HG03103 (cell line): ENCODE results near the gene CYP1A2.

ENCODE experiments used
- ATAC-seq: cut with Tn5 transposase; IDR thresholded peaks from one replicate; pipeline ENCODE4 v1.9.1; 2021; ENCODE audit warnings: low read depth; ENCODE audit not compliant: unreplicated experiment

The CYP1A2 gene

GRCh38 chr15:74788042-74788682 lies 39.5 kb downstream of the CYP1A2 start:
- no peak for ATAC-seq

GRCh38 chr15:74788683-74789151 lies 40.1 kb downstream of the CYP1A2 start:
- ATAC-seq: no peak

- ATAC-seq: no peak
These were observed 40.6 kb downstream of the CYP1A2 start for GRCh38 chr15:74789171-74789631.

GRCh38 chr15:74789741-74790079 lies 41.1 kb downstream of the CYP1A2 start:
- no peak for ATAC-seq

- no peak for ATAC-seq
These were observed 41.7 kb downstream of the CYP1A2 start for GRCh38 chr15:74790080-74790916.

- ATAC-seq: no peak
These were observed 42.4 kb downstream of the CYP1A2 start for GRCh38 chr15:74791007-74791406.

- no peak for ATAC-seq
These were observed 43.0 kb downstream of the CYP1A2 start for GRCh38 chr15:74791667-74792066.

- no peak for ATAC-seq
These were observed 43.8 kb downstream of the CYP1A2 start for GRCh38 chr15:74792227-74793016.

- ATAC-seq: no peak
These were observed 44.7 kb downstream of the CYP1A2 start for GRCh38 chr15:74793135-74794028.

GRCh38 chr15:74794248-74794969 lies 45.8 kb downstream of the CYP1A2 start:
- no peak for ATAC-seq

- no peak for ATAC-seq
These were observed 46.3 kb downstream of the CYP1A2 start for GRCh38 chr15:74794970-74795349.

- no peak for ATAC-seq
These were observed 47.5 kb downstream of the CYP1A2 start for GRCh38 chr15:74795966-74796625.

GRCh38 chr15:74798388-74799254 lies 50.0 kb downstream of the CYP1A2 start:
- no peak for ATAC-seq

GRCh38 chr15:74799255-74799855 lies 50.7 kb downstream of the CYP1A2 start:
- no peak for ATAC-seq

- ATAC-seq: no peak
These were observed 51.4 kb downstream of the CYP1A2 start for GRCh38 chr15:74799856-74800558.

- ATAC-seq: no peak
These were observed 52.0 kb downstream of the CYP1A2 start for GRCh38 chr15:74800559-74801094.
